ENCODE measurements around the gene PPFIA1. TPM values are rescaled to one million over a fixed set of nuclear protein-coding genes. Genes with fewer than 3 reads are reported as not detected.

The PPFIA1 gene
- total RNA-seq, 1 experiment from 2014 or later, result 86.8 TPM

DNA sequence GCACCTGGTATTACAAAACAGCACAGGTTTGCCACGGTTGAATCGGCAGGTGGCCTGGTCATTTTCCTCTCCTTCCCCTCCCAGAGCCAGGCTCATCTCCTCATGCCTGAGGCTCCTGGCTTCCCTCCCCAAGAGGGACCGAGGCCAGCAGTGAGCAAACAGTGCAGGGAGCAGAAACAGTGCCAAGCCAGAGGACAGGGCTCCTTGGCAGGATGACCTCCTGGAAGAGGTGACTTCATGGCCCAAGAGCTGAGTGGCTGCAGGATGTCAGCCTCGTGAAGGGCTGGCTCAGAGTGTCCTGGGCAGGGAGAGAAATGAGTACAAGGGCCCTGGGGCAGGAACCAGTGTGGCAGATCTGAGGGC is 22.8 kb upstream of the PPFIA1 start:
- Histone ChIP-seq H3K36me3 (ENCODE audit: low read depth) (no peaks in the 10 kb centered on the region), H3K4me2 (peak overlapping the region; percentile 32), H3K9me3 (ENCODE audit: insufficient read depth, low read depth) (no peaks in the 10 kb centered on the region), H3F3A (ENCODE audit: insufficient read depth, low read depth) (peaks cover 43% of the 10 kb centered on the region), H3K4me1 (replicated peaks; ENCODE audit: insufficient read depth) (peaks cover 40% of the 10 kb centered on the region), H4K20me1 (ENCODE audit: insufficient read depth) (no peaks in the 10 kb centered on the region), H3K9me2 (ENCODE audit: insufficient read depth) (no peaks in the 10 kb centered on the region), H2AFZ (no peak overlapping the region), H3K79me2 (ENCODE audit: low read depth) (peaks cover 1% of the 10 kb centered on the region; the same call in 1 of the 2 replicates), H3K27ac (peak overlapping the region; percentile 9), H3K4me3 (no peak overlapping the region), H3K27me3 (ENCODE audit: insufficient read depth, low read depth) (no peaks in the 10 kb centered on the region)
- no peak for TF ChIP-seq EZH2 (IDR thresholded peaks at IDR 0.05; ENCODE audit: low read depth)
- no peak for TF ChIP-seq CTCF (conservative IDR thresholded peaks at IDR 0.05)
- intact Hi-C loops (cut with micrococcal nuclease; ENCODE audit: unreplicated experiment), result no loop called here
- ChIA-PET POLR2A (ENCODE audit: unreplicated experiment) (no interaction called here), CTCF (no interaction called here)
- DNase-seq, result peak; percentile 37 to 62
- BruUV-seq (replicated peaks), result no TSS peak

GRCh38 chr11:70250876-70251658 is 19.4 kb upstream of the PPFIA1 start:
- peaks cover 10% of the 10 kb centered on the region for H3K4me1 ChIP-seq (replicated peaks; ENCODE audit: insufficient read depth)
- no peaks in the 10 kb centered on the region for H3K9me2 ChIP-seq (ENCODE audit: insufficient read depth)
- no peak overlapping the region for H3K27ac ChIP-seq
- no peaks in the 10 kb centered on the region for H3K36me3 ChIP-seq (ENCODE audit: low read depth)
- no TSS peak for BruUV-seq (replicated peaks)
- H3K79me2 ChIP-seq (ENCODE audit: low read depth), result no peaks in the 10 kb centered on the region
- peaks cover 15% of the 10 kb centered on the region; the same call in 1 of the 2 replicates for H3F3A ChIP-seq (ENCODE audit: insufficient read depth, low read depth)
- no peaks in the 10 kb centered on the region for H3K9me3 ChIP-seq (ENCODE audit: insufficient read depth, low read depth)
- H3K27me3 ChIP-seq (ENCODE audit: insufficient read depth, low read depth), result no peaks in the 10 kb centered on the region
- POLR2A ChIA-PET (ENCODE audit: unreplicated experiment), result no interaction called here
- DNase-seq, result no peak
- no peak overlapping the region for H3K4me3 ChIP-seq
- H3K4me2 ChIP-seq, result no peak overlapping the region
- TF ChIP-seq EZH2 (IDR thresholded peaks at IDR 0.05; ENCODE audit: low read depth), result no peak
- TF ChIP-seq CTCF (conservative IDR thresholded peaks at IDR 0.05), result no peak
- intact Hi-C loops (cut with micrococcal nuclease; ENCODE audit: unreplicated experiment), result no loop called here
- H4K20me1 ChIP-seq (ENCODE audit: insufficient read depth), result no peaks in the 10 kb centered on the region
- CTCF ChIA-PET, result no interaction called here
- H2AFZ ChIP-seq, result no peak overlapping the region

DNA sequence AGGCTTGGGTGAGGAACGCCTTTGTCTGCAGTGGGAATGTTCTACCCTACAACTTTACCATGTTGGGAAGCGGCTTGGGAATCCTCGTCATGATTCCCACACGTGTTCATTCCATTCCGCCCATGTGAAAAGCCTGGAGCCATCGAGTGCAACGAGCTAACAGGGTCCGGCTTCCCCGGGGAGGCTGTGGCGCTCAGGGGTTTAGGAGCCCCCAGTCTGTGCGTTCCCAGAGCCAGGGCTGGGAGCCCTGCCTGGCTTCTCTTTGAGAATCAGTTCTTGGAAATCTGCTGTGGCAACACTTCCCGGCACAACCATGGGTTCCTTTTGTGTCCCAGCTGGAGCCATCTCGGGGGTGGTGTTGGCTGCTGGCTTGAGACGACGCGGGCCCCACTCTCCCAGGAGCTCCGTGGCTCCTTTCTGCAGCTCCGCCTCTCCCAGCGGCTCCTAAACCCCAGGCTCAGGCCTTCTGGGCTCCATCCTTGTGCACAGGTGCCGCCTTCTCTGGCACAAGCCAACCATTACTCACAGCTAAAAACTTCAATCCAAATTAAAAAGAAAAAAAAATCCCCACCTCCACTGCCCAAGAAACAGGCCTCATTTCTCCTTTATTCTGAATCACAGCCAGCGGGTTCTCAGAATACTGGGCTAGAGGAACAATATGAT is 18.7 kb upstream of the PPFIA1 start:
- BruUV-seq (replicated peaks), result no TSS peak
- no peaks in the 10 kb centered on the region for H3K79me2 ChIP-seq (ENCODE audit: low read depth)
- H3K9me3 ChIP-seq (ENCODE audit: insufficient read depth, low read depth), result no peaks in the 10 kb centered on the region
- no peak overlapping the region for H2AFZ ChIP-seq
- no peak overlapping the region for H3K27ac ChIP-seq
- H3K4me2 ChIP-seq, result no peak overlapping the region
- TF ChIP-seq EZH2 (IDR thresholded peaks at IDR 0.05; ENCODE audit: low read depth) (no peak), CTCF (conservative IDR thresholded peaks at IDR 0.05) (no peak)
- no peaks in the 10 kb centered on the region for H3K27me3 ChIP-seq (ENCODE audit: insufficient read depth, low read depth)
- ChIA-PET CTCF (no interaction called here), POLR2A (ENCODE audit: unreplicated experiment) (interaction anchor here (0.6 kb wide), 1 partner anchor 917 kb away, joined by 3 read pairs; no protein-coding TSS in a partner anchor)
- peak in 1 of 2 experiments; percentile 52 for DNase-seq
- intact Hi-C loops (cut with micrococcal nuclease; ENCODE audit: unreplicated experiment), result no loop called here
- H3F3A ChIP-seq (ENCODE audit: insufficient read depth, low read depth), result peaks cover 15% of the 10 kb centered on the region; the same call in 1 of the 2 replicates
- no peaks in the 10 kb centered on the region for H3K9me2 ChIP-seq (ENCODE audit: insufficient read depth)
- H3K36me3 ChIP-seq (ENCODE audit: low read depth), result no peaks in the 10 kb centered on the region
- H4K20me1 ChIP-seq (ENCODE audit: insufficient read depth), result no peaks in the 10 kb centered on the region
- peaks cover 10% of the 10 kb centered on the region for H3K4me1 ChIP-seq (replicated peaks; ENCODE audit: insufficient read depth)
- H3K4me3 ChIP-seq, result no peak overlapping the region
